Measurements from ENCODE around the gene RYR2.
A peak's percentile ranks its signal among the peaks of the same experiment; 100 is the strongest.
"Not testable (repeated sequence)": the region's sequence is repeated elsewhere in the genome, so short reads cannot be mapped to it uniquely, and the experiment has no call there.

RYR2 gene

GRCh38 chr1:237759377-237759776 lies 717.4 kb downstream of the RYR2 start:
- DNase-seq = no peak

GRCh38 chr1:237760951-237761350 lies 719.0 kb downstream of the RYR2 start:
- DNase-seq = no peak

DNA sequence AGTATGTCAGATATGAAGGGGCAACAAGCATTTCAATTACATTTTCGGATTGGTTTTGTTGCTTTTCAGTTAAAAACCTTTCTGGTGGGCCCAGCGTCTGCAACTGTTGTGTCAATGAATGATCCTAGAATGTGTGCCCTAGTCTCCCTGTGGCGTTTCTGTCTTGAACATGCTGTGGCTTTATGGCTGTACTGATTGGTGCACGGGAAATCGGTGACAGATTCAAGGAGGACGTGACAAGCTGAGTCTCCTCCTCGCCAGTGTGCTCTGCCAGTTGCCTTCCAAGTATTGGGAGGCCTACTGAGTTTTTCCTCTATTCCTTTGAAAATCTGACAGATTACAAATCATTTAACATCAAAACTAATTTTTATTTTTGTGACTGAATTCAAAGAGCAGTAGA lies 721.2 kb downstream of the RYR2 start:
- DNase-seq = no peak

GRCh38 chr1:237763751-237764150 lies 721.8 kb downstream of the RYR2 start:
- no peak for DNase-seq

DNA sequence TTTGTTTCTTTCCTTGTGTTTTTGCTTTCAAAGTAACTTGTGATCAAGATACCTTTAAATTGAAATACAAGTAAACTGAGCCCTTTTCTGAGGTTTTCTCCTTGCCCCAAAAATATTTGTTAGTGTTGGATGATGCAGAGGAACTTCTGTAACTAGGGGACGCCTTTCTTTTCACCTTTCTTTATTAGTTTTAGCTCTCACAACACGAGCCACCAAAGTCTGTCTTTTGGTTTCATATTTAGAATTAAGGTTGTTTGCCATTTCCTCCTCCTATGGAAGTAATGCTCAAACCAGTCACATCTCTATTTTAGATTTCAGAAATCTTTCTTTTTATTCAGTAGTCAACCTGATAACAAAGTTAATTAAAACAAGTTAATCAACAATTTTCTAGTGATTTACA lies 727.9 kb downstream of the RYR2 start:
- DNase-seq = no peak

DNA sequence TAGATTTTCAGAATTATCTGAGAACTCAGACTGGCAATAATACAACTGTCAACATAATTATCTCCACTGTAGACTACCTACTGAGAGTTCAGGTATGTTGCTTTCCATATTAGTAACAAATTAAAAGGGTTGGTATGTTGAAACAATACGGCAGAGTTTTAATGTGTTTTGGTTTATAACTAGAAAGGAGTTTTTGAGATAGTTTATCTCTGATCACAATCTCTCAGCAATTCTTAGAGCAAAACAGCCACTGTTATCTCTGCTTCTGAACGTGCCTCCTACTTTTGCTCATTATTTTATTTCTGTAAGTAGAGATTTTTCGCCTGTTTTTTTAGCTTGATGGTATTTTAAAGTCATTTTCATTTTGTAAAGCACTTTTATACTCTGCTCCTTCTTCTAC lies 730.0 kb downstream of the RYR2 start:
- no peak for DNase-seq

- no peak for DNase-seq
Observed at GRCh38 chr1:237774246-237774645, 732.3 kb downstream of the RYR2 start.

DNA sequence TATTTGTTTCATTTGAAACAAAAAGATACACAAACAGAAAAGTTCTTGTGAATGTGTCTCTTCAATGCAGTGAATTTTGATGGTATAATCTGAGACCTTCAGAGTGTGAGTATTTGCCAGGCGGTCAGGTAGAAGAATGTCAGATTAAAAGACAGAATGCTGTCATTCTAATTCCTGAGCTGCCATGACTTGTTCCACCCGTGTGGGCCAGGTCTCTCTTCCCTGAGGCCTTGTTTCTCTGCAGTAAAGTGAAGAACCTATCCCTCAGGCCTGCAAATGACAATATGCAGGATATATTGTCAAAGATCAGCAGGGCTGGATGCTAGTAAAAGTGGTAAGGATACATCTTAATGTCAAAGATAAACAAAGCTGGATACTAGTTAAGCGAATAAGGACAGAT lies 737.4 kb downstream of the RYR2 start:
- DNase-seq = no peak

DNA sequence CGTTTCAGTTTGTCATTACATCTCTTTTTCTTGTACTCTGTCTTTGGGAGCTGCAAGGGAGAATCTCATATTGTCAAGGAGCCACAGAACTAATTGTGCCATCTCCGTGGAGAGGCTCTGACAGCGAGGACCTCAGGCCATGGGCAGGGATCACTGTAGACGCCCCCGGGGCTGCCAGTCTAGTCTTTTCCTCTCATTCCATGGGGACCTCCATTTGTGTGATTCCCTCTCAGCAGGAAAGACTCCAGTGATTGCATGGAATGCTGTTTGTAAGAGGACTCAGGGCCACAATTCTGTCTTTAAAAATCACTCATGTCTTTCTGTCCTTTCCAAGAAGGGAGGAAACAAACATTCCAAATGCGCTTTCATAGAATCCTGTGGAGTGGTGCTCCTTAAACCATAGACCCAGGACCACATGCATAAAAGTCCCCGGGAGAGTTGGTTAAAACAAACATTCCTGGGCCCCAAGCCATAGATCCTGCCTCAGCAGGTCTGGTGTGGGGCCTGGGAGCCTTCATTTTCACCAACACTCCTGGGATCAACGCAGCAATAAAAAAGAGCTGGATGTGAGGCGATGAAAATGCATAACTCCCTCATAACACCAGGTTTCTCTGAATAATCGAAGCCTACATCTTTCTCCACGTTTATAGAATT lies 744.2 kb downstream of the RYR2 start:
- no peak for DNase-seq

DNA sequence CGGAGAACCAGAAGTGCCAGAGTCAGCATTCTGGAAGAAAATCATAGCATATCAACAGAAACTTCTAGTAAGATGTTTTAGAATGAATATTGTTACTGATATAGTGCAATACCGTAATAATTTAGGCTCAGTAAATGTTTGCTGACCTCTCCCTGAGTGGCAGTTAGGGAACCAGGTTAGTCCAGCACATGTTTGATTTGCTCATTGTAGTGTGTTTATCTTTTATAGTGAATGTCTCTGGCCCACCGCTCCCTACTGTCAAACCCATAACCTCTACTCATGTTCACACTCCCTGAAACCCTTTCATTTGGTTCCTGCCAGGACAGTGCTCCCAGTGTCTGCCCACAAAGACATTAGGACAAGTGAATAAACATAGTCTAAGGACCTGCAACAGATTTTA lies 746.1 kb downstream of the RYR2 start:
- no peak for DNase-seq

DNA sequence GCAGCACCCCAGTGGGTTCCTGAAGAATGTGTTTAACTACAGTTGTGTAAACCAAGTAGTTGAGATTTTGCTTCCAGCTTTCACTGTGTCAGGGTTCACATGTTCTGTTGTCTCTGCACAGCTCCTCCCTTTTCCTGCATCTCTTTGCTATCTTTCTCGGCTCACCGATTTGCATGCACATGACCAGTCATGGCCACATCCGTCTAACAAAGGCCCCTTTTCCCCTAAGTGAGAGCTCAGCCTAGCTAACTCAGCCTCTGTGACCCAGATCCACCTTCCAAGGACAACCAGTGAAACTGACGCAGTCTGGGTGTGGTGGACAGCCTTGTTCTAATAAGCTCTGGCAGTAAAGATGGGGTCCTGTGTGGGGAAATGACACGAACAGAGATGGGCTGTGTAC lies 747.6 kb downstream of the RYR2 start:
- DNase-seq = no peak

DNA sequence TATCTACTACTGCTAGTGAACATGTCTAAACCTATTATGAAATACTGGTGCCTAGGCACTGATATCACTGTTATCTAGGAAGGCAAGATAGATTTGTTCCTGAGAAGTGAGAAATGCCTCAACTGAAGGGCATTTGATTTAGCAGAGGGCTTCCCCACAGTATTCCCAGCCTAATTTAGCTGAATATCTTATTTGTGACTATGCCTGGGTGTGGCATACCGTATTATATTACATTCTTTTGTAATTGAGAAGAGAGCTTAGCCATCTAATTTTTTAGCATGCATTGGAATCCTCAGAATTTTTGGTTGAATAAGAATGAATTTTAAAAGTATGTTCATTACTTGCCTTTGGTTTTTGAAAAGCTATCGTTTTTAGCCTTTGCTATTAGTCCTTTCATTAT lies 749.6 kb downstream of the RYR2 start:
- no peak for DNase-seq

- no peak for DNase-seq
Observed at GRCh38 chr1:237792149-237792548, 750.2 kb downstream of the RYR2 start.

- no peak for DNase-seq
Observed at GRCh38 chr1:237792726-237793125, 750.7 kb downstream of the RYR2 start.

- DNase-seq = no peak
Observed at GRCh38 chr1:237794071-237794470, 752.1 kb downstream of the RYR2 start.

GRCh38 chr1:237795558-237795957 lies 753.6 kb downstream of the RYR2 start:
- no peak for DNase-seq

- DNase-seq = peak; percentile 20
Observed at GRCh38 chr1:237799762-237800474, 757.9 kb downstream of the RYR2 start.

DNA sequence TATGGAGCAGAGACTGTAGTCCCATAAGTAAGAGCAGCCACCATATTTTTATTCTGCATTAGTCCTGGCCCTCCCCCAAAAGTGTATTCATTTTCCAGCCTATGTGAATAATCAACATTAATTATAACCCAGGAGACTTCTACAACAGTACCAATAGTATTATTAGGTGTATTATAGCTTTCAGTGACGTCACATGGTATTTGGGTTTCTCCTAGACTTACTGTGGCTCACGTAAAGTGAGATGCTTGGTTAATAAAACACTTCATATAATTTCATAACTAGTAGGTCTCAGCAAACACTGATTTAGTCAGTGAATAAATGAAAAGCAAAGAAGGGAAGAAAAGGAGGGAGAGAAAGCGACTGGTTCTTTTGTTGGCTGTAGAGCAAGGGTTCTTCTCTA lies 762.5 kb downstream of the RYR2 start:
- no peak for DNase-seq

DNA sequence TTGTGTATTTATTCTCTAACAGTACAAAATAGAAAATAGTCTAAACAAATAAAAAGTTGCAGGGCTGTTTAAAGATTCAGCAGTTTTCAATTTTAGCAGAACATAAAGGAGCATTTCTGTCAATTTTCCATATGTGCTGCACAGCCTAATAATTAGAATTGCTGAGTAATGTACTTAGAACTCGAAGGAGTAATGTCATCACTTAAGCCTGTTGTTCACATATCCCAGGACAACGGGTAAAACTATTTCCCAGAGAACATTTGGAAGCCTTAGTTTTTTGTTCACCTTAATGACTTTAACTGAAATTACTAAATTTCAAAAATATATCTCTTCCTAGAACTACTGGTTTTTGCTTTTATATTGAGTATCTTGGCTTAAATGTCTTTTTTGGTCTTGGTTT lies 767.1 kb downstream of the RYR2 start:
- DNase-seq = no peak

GRCh38 chr1:237811633-237812032 lies 769.6 kb downstream of the RYR2 start:
- no peak for DNase-seq

- DNase-seq = no peak
Observed at GRCh38 chr1:237812061-237812460, 770.1 kb downstream of the RYR2 start.

- no peak for DNase-seq
Observed at GRCh38 chr1:237814319-237814924, 772.4 kb downstream of the RYR2 start.

DNA sequence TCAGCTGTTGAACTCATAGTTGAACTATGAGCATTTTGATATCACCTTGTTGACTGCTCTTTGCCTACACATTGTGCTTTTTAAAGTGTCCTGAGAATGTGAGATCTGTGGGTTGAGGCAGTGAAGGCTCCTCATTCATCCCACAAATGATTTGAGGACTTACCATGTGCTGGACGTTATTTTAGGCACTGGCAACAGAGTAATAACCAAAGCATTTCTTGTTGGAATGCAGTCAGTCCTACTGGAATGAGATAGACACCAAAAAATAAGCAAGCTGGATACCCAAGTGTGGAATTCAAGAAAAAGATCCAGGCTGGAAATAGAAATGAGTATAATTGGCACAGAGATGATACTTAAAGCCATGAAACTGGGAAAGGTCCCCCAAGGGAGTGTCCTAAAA lies 775.3 kb downstream of the RYR2 start:
- no peak for DNase-seq

- not testable (repeated sequence) for DNase-seq
Observed at GRCh38 chr1:237820634-237821033, 778.6 kb downstream of the RYR2 start.

DNA sequence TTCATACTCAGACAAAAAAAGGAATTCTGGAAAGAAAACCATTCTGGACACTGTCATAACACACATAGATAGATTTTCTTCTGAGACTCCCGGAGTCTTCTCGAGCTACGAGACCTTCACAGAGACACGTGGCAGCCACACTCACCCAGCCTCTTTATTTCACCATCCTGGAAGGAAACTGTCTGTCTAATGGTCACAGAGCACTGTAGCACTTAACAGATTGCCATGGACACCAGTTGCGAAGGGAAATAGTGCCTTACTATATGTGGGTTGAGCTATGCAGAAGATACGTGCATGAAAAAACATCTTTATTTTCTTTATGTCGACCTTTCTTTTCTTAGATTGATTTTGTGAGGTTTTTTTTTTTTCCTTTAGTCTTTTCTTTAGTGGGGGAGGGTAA lies 790.9 kb downstream of the RYR2 start:
- DNase-seq = no peak
